K562 (cell line): ENCODE results near the gene XAB2. TPM values are rescaled to one million over a fixed set of nuclear protein-coding genes. Genes with fewer than 3 reads are reported as not detected.
A peak's percentile ranks its signal among the peaks of the same experiment; 100 is the strongest.

Experiments used
- ATAC-seq: fragments of 200-7000 bp; cut with Tn5 transposase; 3 replicates; pipeline ENCODE4 v1.9.1; 2020; ENCODE audit warnings: moderate library complexity
- BruUV-seq: library from RNA; stranded (reverse); fragments of 400-500 nt; replicated peaks from 2 replicates; lab custom pipeline; 2021; lab: Mats Ljungman, UMichigan
- CTCF ChIA-PET: fragments of 300-600 bp; formaldehyde crosslinking; extraction: SDS; loops from one replicate; lab custom pipeline; 2021; ENCODE audit warnings: low intra/inter-chr PET ratio; lab: Yijun Ruan, JAX
- POLR2A ChIA-PET: fragments of 300-600, 350-650 bp; sonication (Branson Sonifier 250); formaldehyde crosslinking; extraction: SDS; loops from one replicate; lab custom pipeline; 2021; ENCODE audit warnings: antibody characterized with exemption, inconsistent platforms; lab: Yijun Ruan, JAX
- DNase-seq, 4 experiments: peaks; one replicate each; pipeline versions ENCODE4 v3.0.0 to v3.0.0-alpha.2; 2011 to 2018; ENCODE audit warnings: low spot score in 3 of 4, mixed read lengths in 3 of 4; ENCODE audit errors: extremely low read depth in 1 of 4
- FAIRE-seq: peaks from 2 replicates; lab custom pipeline; 2011; peaks lifted over from hg19 to GRCh38; lab: Jason Lieb, UNC
- H2AFZ ChIP-seq: 2 replicates; pipeline ENCODE4 v1.6.0; 2011; ENCODE audit warnings: low read depth, low read length, control low read depth, inconsistent platforms
- H3K27ac ChIP-seq: fragments of 200-600 bp; 3 replicates; pipeline ENCODE4 v1.8.0; 2011; ENCODE audit warnings: low read depth, mild to moderate bottlenecking, control low read depth, inconsistent platforms, low read length, moderate library complexity, mixed read lengths; ENCODE audit errors: extremely low read depth
- H3K27me3 ChIP-seq, 2 experiments: fragments of 300-600 bp in 1 of 2; 2 replicates in 1 of 2; 3 replicates in 1 of 2; pipeline versions ENCODE4 v1.6.0 to v1.8.0; 2011; ENCODE audit warnings: inconsistent platforms in 2 of 2, low read length in 2 of 2, mild to moderate bottlenecking in 1 of 2, mixed read lengths in 1 of 2, moderate library complexity in 1 of 2; ENCODE audit not compliant: control insufficient read depth in 2 of 2, insufficient read depth in 2 of 2
- H3K36me3 ChIP-seq: fragments of 300-600 bp; 3 replicates; pipeline ENCODE4 v1.8.0; 2011; ENCODE audit warnings: mild to moderate bottlenecking, low read length, inconsistent platforms; ENCODE audit not compliant: control insufficient read depth, insufficient read depth
- H3K4me1 ChIP-seq, 2 experiments: fragments of 200-600 bp in 1 of 2; replicated peaks in 1 of 2; 2 replicates in 1 of 2; 3 replicates in 1 of 2; pipeline versions ENCODE4 v1.5.1 to v1.8.0; 2011; ENCODE audit warnings: inconsistent platforms in 2 of 2, low read length in 2 of 2, mild to moderate bottlenecking in 1 of 2, mixed read lengths in 1 of 2, moderate library complexity in 1 of 2; ENCODE audit not compliant: control insufficient read depth in 2 of 2, insufficient read depth in 2 of 2
- H3K4me2 ChIP-seq: 2 replicates; pipeline ENCODE4 v1.6.1; 2011; ENCODE audit warnings: low read length, control low read depth, inconsistent platforms, mixed read lengths; ENCODE audit not compliant: insufficient read depth
- H3K4me3 ChIP-seq: fragments of 200-600 bp; sonication (generic), shearing (Covaris generic); 2 replicates; pipeline ENCODE4 v1.5.1; 2016; ENCODE audit warnings: control low read depth, inconsistent platforms
- H3K79me2 ChIP-seq: fragments of 200-600 bp; 3 replicates; pipeline ENCODE4 v1.8.0; 2011; ENCODE audit warnings: low read length, inconsistent platforms; ENCODE audit not compliant: control insufficient read depth, insufficient read depth
- H3K9ac ChIP-seq, 2 experiments: 2 replicates each; pipeline versions ENCODE4 v1.6.0 to v1.6.1; 2011; ENCODE audit warnings: low read depth in 2 of 2, low read length in 2 of 2, control low read depth in 1 of 2, inconsistent platforms in 1 of 2, mild to moderate bottlenecking in 1 of 2, mixed read lengths in 1 of 2; ENCODE audit not compliant: insufficient read depth in 1 of 2
- H3K9me1 ChIP-seq: one replicate; pipeline ENCODE4 v1.6.0; 2011; ENCODE audit warnings: inconsistent platforms, mild to moderate bottlenecking, low read length, moderate library complexity; ENCODE audit not compliant: control insufficient read depth, insufficient read depth
- H3K9me3 ChIP-seq: replicated peaks from 2 replicates; pipeline ENCODE4 v1.5.1; 2011; ENCODE audit warnings: low read depth, low read length, inconsistent platforms; ENCODE audit not compliant: control insufficient read depth, insufficient read depth
- H4K20me1 ChIP-seq: replicated peaks from 2 replicates; pipeline ENCODE4 v1.6.1; 2011; ENCODE audit warnings: low read length, inconsistent platforms, mixed read lengths; ENCODE audit not compliant: control insufficient read depth, insufficient read depth
- ARID4B ChIP-seq: sonication (generic); formaldehyde crosslinking; IDR thresholded peaks from 2 replicates; pipeline ENCODE4 v1.8.0; 2022; ENCODE audit warnings: mild to moderate bottlenecking, missing genetic modification reagents
- CBX1 ChIP-seq: sonication (generic); IDR thresholded peaks from 2 replicates; pipeline ENCODE4 v1.6.1; 2016; ENCODE audit warnings: antibody characterized with exemption, low read depth, mild to moderate bottlenecking
- CEBPG ChIP-seq, 3 experiments: fragments of 200-800 bp in 1 of 3; sonication (Bioruptor generic) in 1 of 3; sonication (generic) in 1 of 3; formaldehyde crosslinking in 1 of 3; IDR thresholded peaks in 2 of 3; conservative IDR thresholded peaks in 1 of 3; 2 replicates each; pipeline versions ENCODE4 v1.6.1 to v1.8.0; 2016 to 2022; ENCODE audit warnings: missing compliant biosample characterization in 2 of 3, missing genetic modification characterization in 2 of 3, mild to moderate bottlenecking in 1 of 3, missing genetic modification reagents in 1 of 3
- EP300 ChIP-seq: IDR thresholded peaks from 2 replicates; pipeline ENCODE4 v1.6.1; 2012; ENCODE audit warnings: low read length, improper control_type of control experiment
- HDGF ChIP-seq: fragments of 450-650 bp; IDR thresholded peaks from 2 replicates; pipeline ENCODE4 v1.6.1; 2016
- MCM5 ChIP-seq: fragments of 450-650 bp; IDR thresholded peaks from 2 replicates; pipeline ENCODE4 v1.6.1; 2016; ENCODE audit warnings: low read depth
- NCOA4 ChIP-seq: fragments of 450-650 bp; IDR thresholded peaks from 2 replicates; pipeline ENCODE4 v1.6.1; 2018; ENCODE audit warnings: mild to moderate bottlenecking; ENCODE audit not compliant: partially characterized antibody
- SLC30A9 ChIP-seq: fragments of 250-450 bp; sonication (Bioruptor Pico); IDR thresholded peaks from 2 replicates; pipeline ENCODE4 v1.8.0; 2022; ENCODE audit warnings: mild to moderate bottlenecking, moderate library complexity
- SNIP1 ChIP-seq: fragments of 450-650 bp; IDR thresholded peaks from 2 replicates; pipeline ENCODE4 v1.7.1; 2017; ENCODE audit warnings: low read depth, mild to moderate bottlenecking
- USF2 ChIP-seq: sonication (generic); formaldehyde crosslinking; IDR thresholded peaks from 2 replicates; pipeline ENCODE4 v1.5.0; 2020; ENCODE audit warnings: missing genetic modification reagents
- ZBED1 ChIP-seq: IDR thresholded peaks from 2 replicates; pipeline ENCODE4 v1.6.1; 2014
- ZNF316 ChIP-seq: fragments of 450-650 bp; IDR thresholded peaks from 2 replicates; pipeline ENCODE4 v1.6.1; 2016
- ZNF644 ChIP-seq: fragments of 200-800 bp; sonication (Bioruptor generic); IDR thresholded peaks from 2 replicates; pipeline ENCODE4 v1.6.1; 2016; ENCODE audit warnings: low read depth, missing genetic modification characterization, missing compliant biosample characterization
- ZNF785 ChIP-seq: fragments of 250-450 bp; sonication (Bioruptor Pico); IDR thresholded peaks from 2 replicates; pipeline ENCODE4 v1.4.0; 2020; ENCODE audit warnings: mild to moderate bottlenecking
- WGBS: fragments of 100-300 bp; shearing (Covaris generic); methylation state at CpG from one replicate; pipeline ENCODE4 v1.1.6; 2016; ENCODE audit warnings: low coverage, mixed read lengths; ENCODE audit not compliant: insufficient coverage; ENCODE audit errors: missing lambda C conversion rate; 5-methylcytosine and 5-hydroxymethylcytosine counted together
- in situ Hi-C: fragments of 300-500 bp; cut with MboI; formaldehyde crosslinking; loops from 4 replicates; pipeline ENCODE4 v1.15.0; 2018; ENCODE audit warnings: inconsistent platforms, mixed read lengths
- intact Hi-C: fragments of 100-400 bp; cut with micrococcal nuclease; formaldehyde crosslinking; loops from 2 replicates; pipeline ENCODE4 v1.14.2; 2022
- polyA plus RNA-seq, 8 experiments: library from polyadenylated mRNA; depleted of rRNA in 4 of 8; stranded (reverse) in 5 of 8; unstranded in 3 of 8; fragments of >200 nt; fragmentation: Nextera tagmentation in 2 of 8; fragmentation: Illumina TruSeq in 1 of 8; extraction: Ambion mirVana in 2 of 8; extraction: Trizol in 1 of 8; gene quantifications; 2 replicates each; pipeline versions ENCODE4 v1.2.1 to v1.2.3, GENCODE V29; 2011 to 2014; ENCODE audit warnings: inconsistent platforms in 1 of 8, missing spikeins in 1 of 8
- total RNA-seq, 7 experiments: library from RNA; depleted of rRNA in 6 of 7; stranded (reverse); fragments of >200 nt in 6 of 7; fragmentation: Illumina TruSeq in 2 of 7; extraction: Trizol in 2 of 7; gene quantifications; 2 replicates each; pipeline versions ENCODE4 v1.2.1 to v1.2.3, GENCODE V29; 2011 to 2021; ENCODE audit warnings: low replicate concordance in 1 of 7
- TF ChIP-seq, protein P1 (sequence below): fragments of 450-650 bp; IDR thresholded peaks from 2 replicates; pipeline ENCODE4 v1.6.1; 2017; ENCODE audit warnings: mild to moderate bottlenecking, moderate library complexity

XAB2 gene
- total and polyA plus RNA-seq, 9 of the 15 experiments (the other 6 are each of a cell fraction or from before 2014, with no cell fraction given): 0.21 to 58.3 (median 20.0) TPM

DNA sequence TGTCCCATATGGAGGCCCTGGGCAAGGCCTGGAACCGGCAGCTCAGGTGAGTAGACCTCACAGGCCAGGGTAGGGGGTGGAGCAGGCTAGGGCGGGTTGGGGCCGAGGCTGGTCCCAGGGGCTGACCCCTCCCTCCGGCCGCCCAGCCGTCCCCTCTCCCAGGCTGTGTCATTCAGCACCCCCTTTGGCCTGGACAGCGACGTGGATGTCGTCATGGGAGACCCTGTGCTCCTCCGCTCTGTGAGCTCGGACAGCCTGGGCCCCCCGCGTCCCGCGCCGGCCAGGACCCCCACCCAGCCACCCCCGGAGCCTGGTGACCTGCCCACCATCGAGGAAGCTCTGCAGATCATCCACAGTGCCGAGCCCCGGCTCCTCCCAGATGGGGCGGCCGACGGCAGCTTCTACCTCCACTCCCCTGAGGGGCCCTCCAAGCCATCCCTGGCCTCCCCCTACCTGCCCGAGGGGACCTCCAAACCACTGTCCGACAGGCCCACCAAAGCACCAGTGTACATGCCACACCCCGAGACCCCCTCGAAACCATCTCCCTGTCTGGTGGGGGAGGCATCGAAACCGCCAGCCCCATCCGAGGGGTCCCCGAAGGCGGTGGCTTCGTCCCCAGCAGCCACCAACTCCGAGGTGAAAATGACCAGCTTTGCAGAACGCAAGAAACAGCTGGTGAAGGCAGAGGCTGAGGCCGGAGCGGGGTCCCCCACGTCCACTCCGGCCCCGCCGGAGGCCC is 17.6 kb downstream of the XAB2 start:
- Histone ChIP-seq H3K36me3 (no peaks in the 10 kb centered on the region), H3K9me3 (no peaks in the 10 kb centered on the region), H3K9me1 (no peaks in the 10 kb centered on the region), H2AFZ (no peak overlapping the region), H4K20me1 (peaks cover 9% of the 10 kb centered on the region; the same call in 1 of the 2 replicates), H3K4me3 (no peak overlapping the region), H3K4me1 (peaks cover 0 to 48% of the 10 kb centered on the region in 2 experiments; a peak in 3 of 5 replicates), H3K27me3 (peaks cover 9 to 35% of the 10 kb centered on the region in 2 experiments; a peak in 3 of 5 replicates), H3K9ac (peak overlapping the region in 1 of 2 experiments; percentile 14; a peak in 1 of 4 replicates), H3K79me2 (no peaks in the 10 kb centered on the region), H3K4me2 (no peak overlapping the region), H3K27ac (no peak overlapping the region)
- DNase-seq (peak; percentile 40 to 72 (median 62)), ATAC-seq (peak; percentile 70), FAIRE-seq (no peak)
- in situ Hi-C loops (no loop called here), intact Hi-C loops (no loop called here)
- ChIA-PET POLR2A (interaction anchor here (0.6 to 1.3 kb wide), 6 partner anchors 17 to 269 kb away, joined by 3 to 5 read pairs (median 3); no protein-coding TSS in a partner anchor), CTCF (no interaction called here)
- BruUV-seq: no TSS peak
- WGBS: 17% methylated on average over 31 of the region's 41 CpGs
- TF ChIP-seq MCM5 (no peak), CEBPG (CRISPR knock-in tag; IDR thresholded peaks at IDR 0.05) (no peak), CEBPG (tag; conservative IDR thresholded peaks at IDR 0.05 in 1 of 2, IDR thresholded peaks at IDR 0.05 in 1 of 2) (no peak), ZNF785 (no peak), ARID4B (CRISPR knock-in tag) (0 out of 2 replicates have a peak, but pooled peaks have one; percentile 11), ZNF316 (no peak), SNIP1 (no peak), NCOA4 (no peak), SLC30A9 (CRISPR knock-in tag) (no peak), ZNF644 (tag) (no peak), ZBED1 (no peak), CBX1 (no peak), EP300 (no peak), USF2 (CRISPR knock-in tag) (0 out of 2 replicates have a peak, but pooled peaks have one; percentile 2), HDGF (no peak)
- TF ChIP-seq, protein P1, sequence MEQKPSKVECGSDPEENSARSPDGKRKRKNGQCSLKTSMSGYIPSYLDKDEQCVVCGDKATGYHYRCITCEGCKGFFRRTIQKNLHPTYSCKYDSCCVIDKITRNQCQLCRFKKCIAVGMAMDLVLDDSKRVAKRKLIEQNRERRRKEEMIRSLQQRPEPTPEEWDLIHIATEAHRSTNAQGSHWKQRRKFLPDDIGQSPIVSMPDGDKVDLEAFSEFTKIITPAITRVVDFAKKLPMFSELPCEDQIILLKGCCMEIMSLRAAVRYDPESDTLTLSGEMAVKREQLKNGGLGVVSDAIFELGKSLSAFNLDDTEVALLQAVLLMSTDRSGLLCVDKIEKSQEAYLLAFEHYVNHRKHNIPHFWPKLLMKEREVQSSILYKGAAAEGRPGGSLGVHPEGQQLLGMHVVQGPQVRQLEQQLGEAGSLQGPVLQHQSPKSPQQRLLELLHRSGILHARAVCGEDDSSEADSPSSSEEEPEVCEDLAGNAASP: no peak
